GM10248 (cell line): ENCODE results near the gene PDIK1L.

Experiments
- CTCF ChIA-PET: fragments of 300-600 bp; sonication (Branson Sonifier 250); formaldehyde crosslinking; extraction: SDS; loops from one replicate; lab custom pipeline; 2021; ENCODE audit warnings: antibody characterized with exemption; lab: Yijun Ruan, JAX
- POLR2A ChIA-PET: fragments of 350-650 bp; sonication (Branson Sonifier 250); formaldehyde crosslinking; extraction: SDS; loops from one replicate; lab custom pipeline; 2020; ENCODE audit warnings: antibody characterized with exemption; lab: Yijun Ruan, JAX
- DNase-seq: peaks from one replicate; pipeline ENCODE4 v3.0.0; 2012; ENCODE audit errors: extremely low spot score
- TF ChIP-seq, protein P1 (sequence below): IDR thresholded peaks from 2 replicates; pipeline ENCODE4 v1.5.1; 2012; ENCODE audit warnings: mild to moderate bottlenecking, low read depth; ENCODE audit errors: extremely low read depth, missing control alignments, control extremely low read depth

The PDIK1L gene

DNA sequence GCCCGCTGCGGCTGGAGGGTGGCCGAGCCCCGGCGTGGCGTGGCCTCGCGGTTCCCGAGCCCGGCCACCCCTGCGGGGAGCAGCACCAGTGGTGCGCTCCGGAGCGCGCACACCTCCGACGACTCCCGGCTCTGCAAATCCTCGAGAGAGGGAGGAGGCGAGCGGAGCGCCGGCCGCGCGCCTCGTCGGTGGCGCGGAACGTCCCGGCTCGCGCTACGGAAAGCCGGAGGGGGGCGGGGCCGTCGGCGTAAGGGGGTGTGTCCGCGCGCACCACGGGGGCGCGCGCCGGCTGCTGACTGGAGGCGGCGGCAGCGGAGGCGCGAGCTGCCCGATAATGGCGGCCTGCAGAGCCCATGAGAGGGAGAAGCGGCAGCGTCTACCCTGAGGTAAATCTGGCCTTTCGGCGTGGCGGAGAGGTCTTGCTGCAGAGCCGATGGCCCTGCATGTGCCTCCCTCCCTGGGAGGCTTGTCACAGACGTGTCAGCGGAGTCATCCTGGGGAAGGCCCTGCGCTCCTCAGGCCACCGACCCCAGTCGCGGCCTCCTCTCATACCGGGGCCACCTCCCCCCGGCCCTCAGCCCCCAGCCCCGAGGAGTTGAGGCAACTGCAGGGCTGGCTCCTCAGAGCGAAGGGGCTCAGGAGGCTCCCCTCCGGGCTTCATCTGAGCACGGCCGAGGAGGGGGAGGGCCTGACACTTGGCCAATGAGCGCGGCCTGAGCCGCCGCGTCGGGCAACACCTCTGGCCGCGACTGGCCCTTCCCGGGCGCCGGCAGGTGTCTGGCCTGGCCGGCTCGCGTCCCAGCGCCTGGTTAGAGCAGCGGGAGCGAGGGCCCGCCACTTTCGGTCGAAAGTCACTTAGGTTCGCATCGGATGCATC is at the start of gene PDIK1L:
Gene PDIK1L, plus strand, starts transcription at position 295 of the 877 bp plus-strand sequence. CDS start 2,485 bp downstream, outside the sequence.
- peak; percentile 92 for DNase-seq
- CTCF ChIA-PET, result interaction anchor here (1.2 to 10.3 kb wide), 7 partner anchors 11 to 123 kb away, joined by 4 to 115 read pairs (median 10); partner anchors contain the start of genes C1orf232, CEP85 and ZNF593
- POLR2A ChIA-PET, result interaction anchor here (0.8 kb wide), 1 partner anchor 8 kb away, joined by 3 read pairs; no protein-coding TSS in a partner anchor
- TF ChIP-seq, protein P1, sequence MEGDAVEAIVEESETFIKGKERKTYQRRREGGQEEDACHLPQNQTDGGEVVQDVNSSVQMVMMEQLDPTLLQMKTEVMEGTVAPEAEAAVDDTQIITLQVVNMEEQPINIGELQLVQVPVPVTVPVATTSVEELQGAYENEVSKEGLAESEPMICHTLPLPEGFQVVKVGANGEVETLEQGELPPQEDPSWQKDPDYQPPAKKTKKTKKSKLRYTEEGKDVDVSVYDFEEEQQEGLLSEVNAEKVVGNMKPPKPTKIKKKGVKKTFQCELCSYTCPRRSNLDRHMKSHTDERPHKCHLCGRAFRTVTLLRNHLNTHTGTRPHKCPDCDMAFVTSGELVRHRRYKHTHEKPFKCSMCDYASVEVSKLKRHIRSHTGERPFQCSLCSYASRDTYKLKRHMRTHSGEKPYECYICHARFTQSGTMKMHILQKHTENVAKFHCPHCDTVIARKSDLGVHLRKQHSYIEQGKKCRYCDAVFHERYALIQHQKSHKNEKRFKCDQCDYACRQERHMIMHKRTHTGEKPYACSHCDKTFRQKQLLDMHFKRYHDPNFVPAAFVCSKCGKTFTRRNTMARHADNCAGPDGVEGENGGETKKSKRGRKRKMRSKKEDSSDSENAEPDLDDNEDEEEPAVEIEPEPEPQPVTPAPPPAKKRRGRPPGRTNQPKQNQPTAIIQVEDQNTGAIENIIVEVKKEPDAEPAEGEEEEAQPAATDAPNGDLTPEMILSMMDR, result no peak

DNA sequence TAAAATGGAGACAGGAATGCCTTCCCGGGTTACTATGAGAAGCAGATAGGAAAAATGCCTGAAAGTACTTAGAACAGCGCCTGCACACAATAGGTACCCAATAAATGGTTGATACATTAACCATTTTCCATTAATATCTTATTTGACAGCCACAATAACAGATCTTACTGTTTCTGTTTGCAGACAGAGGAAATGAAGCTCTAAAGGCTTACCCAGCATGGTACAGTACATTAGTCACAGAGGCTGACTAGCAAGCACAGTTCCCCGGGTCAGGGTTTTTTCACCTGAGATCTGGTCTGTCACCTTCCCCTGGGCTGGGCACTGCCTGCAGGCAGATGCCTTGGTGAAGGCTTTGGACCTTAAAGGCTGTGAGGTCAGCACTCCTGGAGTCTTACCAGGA is 47.1 kb upstream of the PDIK1L start:
- CTCF ChIA-PET, result interaction anchor here (1.1 kb wide), 1 partner anchor 10 kb away, joined by 3 read pairs; no protein-coding TSS in a partner anchor
- DNase-seq, result no peak
- POLR2A ChIA-PET, result no interaction called here
- TF ChIP-seq, protein P1, result no peak

DNA sequence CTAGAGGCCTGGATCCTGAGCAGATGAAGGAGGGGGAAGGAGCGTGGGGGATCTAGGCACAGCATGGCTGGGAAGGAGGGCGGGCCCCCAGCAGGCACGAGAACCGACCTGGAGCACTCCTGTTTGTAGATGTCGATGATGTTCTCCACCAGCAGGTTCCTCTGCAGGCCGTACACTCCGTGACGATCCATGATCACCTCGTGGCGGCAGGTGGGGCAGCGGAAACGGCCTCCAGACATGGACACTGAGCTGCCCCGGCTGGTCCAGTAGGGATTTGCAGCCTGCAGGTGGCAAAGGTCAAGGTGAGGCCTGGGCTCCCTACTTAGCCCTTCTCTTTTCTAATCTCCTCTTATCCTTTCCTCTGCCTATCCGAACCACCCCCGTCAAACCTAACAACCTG is 45.5 kb upstream of the PDIK1L start:
- ChIA-PET POLR2A (interaction anchor here (0.5 kb wide), 1 partner anchor 254 kb away, joined by 5 read pairs; no protein-coding TSS in a partner anchor), CTCF (interaction anchor here (0.7 to 1.5 kb wide), 4 partner anchors 11 to 298 kb away, joined by 3 to 5 read pairs (median 3); no protein-coding TSS in a partner anchor)
- TF ChIP-seq, protein P1, result no peak
- no peak for DNase-seq

DNA sequence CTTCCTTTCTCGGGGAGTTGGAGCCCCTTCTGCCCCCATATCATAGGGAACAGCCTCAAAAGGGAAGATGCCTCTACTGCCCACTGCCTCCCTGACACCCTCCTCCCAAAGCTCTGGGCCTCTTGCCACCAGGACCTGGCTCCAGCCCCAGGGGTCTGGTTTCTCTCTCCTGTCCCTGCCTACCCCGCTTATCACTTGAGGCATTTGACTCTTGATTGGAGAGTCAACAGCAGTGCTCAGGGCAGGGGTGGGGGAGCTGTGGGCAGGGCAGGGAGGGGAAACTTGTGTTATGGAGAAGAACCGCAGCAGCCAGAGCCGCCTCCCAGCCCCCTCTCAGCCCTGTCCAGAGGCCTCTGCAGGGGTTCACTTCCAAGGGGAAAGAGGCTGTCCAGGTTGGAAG is 44.8 kb upstream of the PDIK1L start:
- DNase-seq, result no peak
- ChIA-PET POLR2A (interaction anchor here (1.4 kb wide), 1 partner anchor 13 kb away, joined by 3 read pairs; no protein-coding TSS in a partner anchor), CTCF (interaction anchor here (0.7 to 1.5 kb wide), 4 partner anchors 8 to 78 kb away, joined by 3 to 5 read pairs (median 3); no protein-coding TSS in a partner anchor)
- TF ChIP-seq, protein P1, result no peak

DNA sequence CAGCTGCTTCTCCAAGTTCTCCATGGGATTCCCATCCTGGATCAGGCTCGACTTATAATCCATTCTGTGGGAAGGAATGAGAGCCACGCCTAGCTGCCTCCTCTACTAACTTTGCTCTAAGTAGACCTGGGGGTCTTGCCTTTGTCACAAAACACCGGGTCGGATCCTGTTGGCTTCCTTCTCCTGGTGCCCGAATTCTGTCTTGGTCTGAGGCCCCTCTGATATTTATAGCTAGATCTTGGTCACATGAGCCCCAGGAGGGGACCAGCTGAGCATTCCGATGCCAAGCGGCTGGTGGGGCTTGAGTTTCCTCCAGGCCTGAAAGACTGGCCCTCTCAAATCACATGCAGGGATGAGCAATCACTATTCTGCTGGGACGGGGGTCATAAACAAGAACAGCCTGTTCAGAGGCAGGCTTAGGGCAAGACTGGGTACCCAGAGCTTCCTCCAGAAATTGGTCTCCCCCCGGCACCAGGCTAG is 44.2 kb upstream of the PDIK1L start, which contains the start of gene TRIM63:
Gene TRIM63, minus strand, starts transcription at position 199 of the 480 bp plus-strand sequence. Its CDS starts 136 bp downstream, at position 63.
- no peak for DNase-seq
- ChIA-PET CTCF (interaction anchor here (0.7 to 1.2 kb wide), 4 partner anchors 9 to 350 kb away, joined by 3 read pairs; no protein-coding TSS in a partner anchor), POLR2A (interaction anchor here (1.4 kb wide), 1 partner anchor 13 kb away, joined by 3 read pairs; no protein-coding TSS in a partner anchor)
- TF ChIP-seq, protein P1, result no peak

DNA sequence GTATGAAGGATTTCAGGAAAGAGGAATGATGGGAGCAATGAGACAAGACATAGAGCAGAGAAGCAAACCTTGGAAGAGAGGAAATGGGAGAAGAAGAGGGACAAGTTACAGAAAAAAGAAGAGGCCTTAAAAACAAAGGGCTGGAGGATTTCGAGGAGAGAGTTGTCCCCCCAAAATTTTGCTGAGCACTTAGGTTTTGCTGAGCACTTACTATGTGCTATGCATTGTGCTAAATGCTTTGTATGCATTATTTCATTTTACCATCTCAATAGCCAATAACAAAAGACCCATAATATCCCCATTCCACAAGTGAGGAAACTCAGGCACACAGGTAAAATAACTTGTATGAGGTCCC is 41.7 kb upstream of the PDIK1L start:
- POLR2A ChIA-PET, result no interaction called here

More for the DNA sequence above, 41.7 kb upstream of the PDIK1L start:
- no peak for DNase-seq
- CTCF ChIA-PET, result interaction anchor here (0.9 to 1.8 kb wide), 3 partner anchors 12 to 100 kb away, joined by 3 to 5 read pairs (median 3); partner anchors contain the start of gene ZNF593
- TF ChIP-seq, protein P1, result no peak
